OCI-LY7 (cell line): ENCODE measurements around the gene RGS10.

ENCODE experiments used
- EZH2phosphoT487 ChIP-seq: fragments of 200-600 bp; sonication (generic); IDR thresholded peaks from 2 replicates; pipeline ENCODE4 v1.6.1; 2018; ENCODE audit warnings: low read depth, borderline replicate concordance, mild to moderate bottlenecking, mixed run types, antibody characterized with exemption, low read length, moderate library complexity, mixed read lengths
- TF ChIP-seq, protein P1 (sequence below): fragments of 200-600 bp; sonication (generic); conservative IDR thresholded peaks from 2 replicates; pipeline ENCODE4 v1.5.1; 2014; ENCODE audit warnings: mild to moderate bottlenecking, antibody characterized with exemption, low read length, moderate library complexity, mixed read lengths

GRCh38 chr10:119488675-119489074, 53.8 kb downstream of the RGS10 start:
- TF ChIP-seq, protein P1, sequence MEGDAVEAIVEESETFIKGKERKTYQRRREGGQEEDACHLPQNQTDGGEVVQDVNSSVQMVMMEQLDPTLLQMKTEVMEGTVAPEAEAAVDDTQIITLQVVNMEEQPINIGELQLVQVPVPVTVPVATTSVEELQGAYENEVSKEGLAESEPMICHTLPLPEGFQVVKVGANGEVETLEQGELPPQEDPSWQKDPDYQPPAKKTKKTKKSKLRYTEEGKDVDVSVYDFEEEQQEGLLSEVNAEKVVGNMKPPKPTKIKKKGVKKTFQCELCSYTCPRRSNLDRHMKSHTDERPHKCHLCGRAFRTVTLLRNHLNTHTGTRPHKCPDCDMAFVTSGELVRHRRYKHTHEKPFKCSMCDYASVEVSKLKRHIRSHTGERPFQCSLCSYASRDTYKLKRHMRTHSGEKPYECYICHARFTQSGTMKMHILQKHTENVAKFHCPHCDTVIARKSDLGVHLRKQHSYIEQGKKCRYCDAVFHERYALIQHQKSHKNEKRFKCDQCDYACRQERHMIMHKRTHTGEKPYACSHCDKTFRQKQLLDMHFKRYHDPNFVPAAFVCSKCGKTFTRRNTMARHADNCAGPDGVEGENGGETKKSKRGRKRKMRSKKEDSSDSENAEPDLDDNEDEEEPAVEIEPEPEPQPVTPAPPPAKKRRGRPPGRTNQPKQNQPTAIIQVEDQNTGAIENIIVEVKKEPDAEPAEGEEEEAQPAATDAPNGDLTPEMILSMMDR, result no peak
- TF ChIP-seq EZH2phosphoT487, result no peak
